NCI-H2196 (cell line): ENCODE measurements around the gene FAM167B.
A peak's percentile ranks its signal among the peaks of the same experiment; 100 is the strongest.
"Not testable (repeated sequence)": the region's sequence is repeated elsewhere in the genome, so short reads cannot be mapped to it uniquely, and the experiment has no call there.

ENCODE experiments used
- DNase-seq: peaks from one replicate; lab custom pipeline; 2025; ENCODE audit not compliant: unreplicated experiment; lab: John Stamatoyannopoulos, UW

Gene FAM167B

GRCh38 chr1:32257227-32257508, 10.1 kb downstream of the FAM167B start:
- no peak for DNase-seq

- DNase-seq = not testable (repeated sequence)
Measured at GRCh38 chr1:32263236-32263593, 16.2 kb downstream of the FAM167B start.

- DNase-seq = no peak
Measured at GRCh38 chr1:32263744-32264143, 16.7 kb downstream of the FAM167B start.

DNA sequence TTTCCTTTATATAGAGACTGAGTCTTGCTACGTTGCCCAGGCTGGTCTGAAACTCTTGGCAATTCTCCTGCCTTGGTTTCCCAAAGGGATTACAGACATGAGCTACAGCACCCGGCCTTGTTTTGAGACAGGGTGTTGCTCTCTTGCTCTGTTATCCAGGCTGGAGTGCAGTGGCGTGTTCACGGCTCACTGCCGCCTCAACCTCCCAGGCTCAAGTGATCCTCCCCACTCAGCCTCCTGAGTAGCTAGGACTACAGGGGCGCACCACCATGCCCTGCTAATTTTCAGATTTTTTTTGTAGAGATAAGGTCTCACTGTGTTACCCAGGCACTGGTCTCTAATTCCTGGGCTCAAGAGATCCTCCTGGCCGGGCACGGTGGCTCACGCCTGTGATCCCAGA, 18.8 kb downstream of the FAM167B start:
- DNase-seq = no peak

GRCh38 chr1:32266921-32267591, 20.0 kb downstream of the FAM167B start:
- DNase-seq = no peak

DNA sequence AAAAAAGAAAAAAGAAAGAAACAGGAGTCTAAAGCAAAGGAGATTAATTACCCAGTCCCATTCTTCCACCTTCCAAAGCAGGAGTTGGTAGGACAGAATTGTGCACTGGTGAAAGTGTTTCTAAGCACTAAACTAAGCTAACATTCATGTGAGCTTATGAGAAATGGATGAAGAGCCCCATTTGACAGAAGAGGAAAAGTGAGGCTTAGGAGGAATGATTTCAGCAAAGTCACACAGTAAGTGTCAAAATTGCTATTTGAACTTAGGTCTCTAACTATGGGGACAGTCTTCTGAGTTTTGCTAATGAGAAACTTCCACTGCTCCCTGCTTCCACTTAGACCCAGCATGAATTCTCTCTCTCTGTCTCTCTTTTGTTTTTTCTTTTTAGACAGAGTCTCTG, 22.7 kb downstream of the FAM167B start:
- no peak for DNase-seq

- DNase-seq = no peak
Measured at GRCh38 chr1:32272557-32273390, 25.8 kb downstream of the FAM167B start.

- peak; percentile 28 for DNase-seq
Measured at GRCh38 chr1:32273391-32274208, 26.6 kb downstream of the FAM167B start.

GRCh38 chr1:32274646-32275340, 27.8 kb downstream of the FAM167B start:
- DNase-seq = no peak

DNA sequence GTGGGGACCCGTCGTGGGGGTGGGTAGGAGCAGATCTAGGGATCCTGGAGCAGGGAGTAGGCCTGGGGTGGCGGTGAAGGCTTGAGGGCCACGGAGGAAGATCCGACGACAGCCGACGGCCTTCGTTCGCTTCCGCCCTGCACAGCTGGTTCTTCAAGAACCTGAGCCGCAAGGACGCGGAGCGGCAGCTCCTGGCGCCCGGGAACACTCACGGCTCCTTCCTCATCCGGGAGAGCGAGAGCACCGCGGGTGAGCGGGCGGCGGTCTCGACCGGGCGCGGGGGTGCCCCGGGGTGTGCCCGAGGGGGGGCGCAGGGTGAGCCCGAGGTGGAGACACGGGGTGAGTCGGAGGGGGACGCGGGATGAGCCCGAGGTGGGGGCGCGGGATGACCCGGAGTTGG, 28.4 kb downstream of the FAM167B start:
- DNase-seq = no peak

- DNase-seq = no peak
Measured at GRCh38 chr1:32276032-32276782, 29.2 kb downstream of the FAM167B start.

DNA sequence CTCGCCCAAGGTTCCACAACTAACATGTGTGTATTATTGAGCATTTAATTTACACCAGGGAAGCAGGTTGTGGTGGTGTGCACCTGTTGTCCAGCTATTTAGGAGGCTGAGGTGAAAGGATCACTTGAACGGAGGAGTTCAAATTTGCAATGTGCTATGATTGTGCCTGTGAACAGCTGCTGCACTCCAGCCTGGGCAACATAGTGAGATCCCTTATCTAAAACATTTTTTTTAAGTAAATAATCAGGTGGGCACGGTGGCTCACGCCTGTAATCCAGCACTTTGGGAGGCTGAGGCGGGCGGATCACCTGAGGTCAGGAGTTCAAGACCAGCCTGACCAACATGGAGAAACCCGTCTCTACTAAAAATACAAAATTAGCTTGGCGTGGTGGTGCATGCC, 37.8 kb downstream of the FAM167B start:
- DNase-seq = not testable (repeated sequence)

GRCh38 chr1:32285658-32286057, 38.6 kb downstream of the FAM167B start:
- no peak for DNase-seq

- no peak for DNase-seq
Measured at GRCh38 chr1:32286763-32287162, 39.7 kb downstream of the FAM167B start.

DNA sequence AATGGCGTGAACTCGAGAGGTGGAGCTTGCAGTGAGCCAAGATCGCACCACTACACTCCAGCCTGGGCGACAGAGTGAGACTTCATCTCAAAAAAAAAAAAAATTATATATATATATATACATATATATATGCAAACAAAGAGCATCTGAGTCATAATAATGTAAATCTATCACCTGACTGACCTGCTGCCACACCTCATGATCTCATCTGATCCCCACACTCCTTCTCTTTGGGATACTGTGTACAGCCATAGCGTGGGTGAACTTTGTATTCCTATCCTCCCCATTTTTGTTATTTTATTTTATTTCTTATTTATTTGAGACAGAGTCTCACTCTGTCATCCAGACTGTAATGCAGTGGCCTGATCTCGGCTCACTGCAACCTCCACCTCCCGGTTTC, 42.2 kb downstream of the FAM167B start:
- DNase-seq = no peak

- DNase-seq = no peak
Measured at GRCh38 chr1:32291145-32291707, 44.2 kb downstream of the FAM167B start.

GRCh38 chr1:32291708-32292538, 44.9 kb downstream of the FAM167B start, which contains the start of gene HDAC1:
Gene HDAC1, plus strand, starts transcription at chr1:32292083. Its CDS starts 87 bp downstream, at chr1:32292170.
- DNase-seq = peak; percentile 98

DNA sequence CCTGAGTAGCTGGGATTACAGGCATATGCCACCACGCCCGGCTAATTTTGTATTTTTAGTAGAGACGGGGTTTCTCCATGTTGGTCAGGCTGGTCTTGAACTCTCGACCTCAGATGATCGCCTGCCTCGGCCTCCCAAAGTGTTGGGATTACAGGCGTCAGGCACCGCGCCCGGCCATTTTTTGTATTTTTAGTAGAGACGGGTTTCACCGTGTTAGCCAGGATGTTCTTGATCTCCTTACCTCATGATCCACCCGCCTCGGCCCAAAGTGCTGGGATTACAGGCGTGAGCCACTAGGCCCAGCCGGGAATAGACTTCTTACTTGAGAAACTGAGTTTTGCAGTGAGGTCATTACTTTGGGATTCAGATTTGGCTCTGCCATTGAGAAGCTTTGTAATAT, 51.2 kb downstream of the FAM167B start:
- DNase-seq = not testable (repeated sequence)
